ENCODE results near the gene KRR1.

GRCh38 chr12:75543529-75543928 lies 32.1 kb upstream of the KRR1 start:
- TF ChIP-seq, protein P1, sequence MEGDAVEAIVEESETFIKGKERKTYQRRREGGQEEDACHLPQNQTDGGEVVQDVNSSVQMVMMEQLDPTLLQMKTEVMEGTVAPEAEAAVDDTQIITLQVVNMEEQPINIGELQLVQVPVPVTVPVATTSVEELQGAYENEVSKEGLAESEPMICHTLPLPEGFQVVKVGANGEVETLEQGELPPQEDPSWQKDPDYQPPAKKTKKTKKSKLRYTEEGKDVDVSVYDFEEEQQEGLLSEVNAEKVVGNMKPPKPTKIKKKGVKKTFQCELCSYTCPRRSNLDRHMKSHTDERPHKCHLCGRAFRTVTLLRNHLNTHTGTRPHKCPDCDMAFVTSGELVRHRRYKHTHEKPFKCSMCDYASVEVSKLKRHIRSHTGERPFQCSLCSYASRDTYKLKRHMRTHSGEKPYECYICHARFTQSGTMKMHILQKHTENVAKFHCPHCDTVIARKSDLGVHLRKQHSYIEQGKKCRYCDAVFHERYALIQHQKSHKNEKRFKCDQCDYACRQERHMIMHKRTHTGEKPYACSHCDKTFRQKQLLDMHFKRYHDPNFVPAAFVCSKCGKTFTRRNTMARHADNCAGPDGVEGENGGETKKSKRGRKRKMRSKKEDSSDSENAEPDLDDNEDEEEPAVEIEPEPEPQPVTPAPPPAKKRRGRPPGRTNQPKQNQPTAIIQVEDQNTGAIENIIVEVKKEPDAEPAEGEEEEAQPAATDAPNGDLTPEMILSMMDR (IDR thresholded peaks at IDR 0.05; ENCODE audit: insufficient read depth, low read depth, low read length), result no peak
- TF ChIP-seq EZH2 (IDR thresholded peaks at IDR 0.05; ENCODE audit: insufficient read depth, low read length), result no peak
